ENCODE measurements around the gene HIVEP2. TPM values are rescaled to one million over a fixed set of nuclear protein-coding genes. Genes with fewer than 3 reads are reported as not detected.

HIVEP2 gene
- total and polyA plus RNA-seq, 2 donors from 2014 or later, result 2.4 to 26.0 TPM

DNA sequence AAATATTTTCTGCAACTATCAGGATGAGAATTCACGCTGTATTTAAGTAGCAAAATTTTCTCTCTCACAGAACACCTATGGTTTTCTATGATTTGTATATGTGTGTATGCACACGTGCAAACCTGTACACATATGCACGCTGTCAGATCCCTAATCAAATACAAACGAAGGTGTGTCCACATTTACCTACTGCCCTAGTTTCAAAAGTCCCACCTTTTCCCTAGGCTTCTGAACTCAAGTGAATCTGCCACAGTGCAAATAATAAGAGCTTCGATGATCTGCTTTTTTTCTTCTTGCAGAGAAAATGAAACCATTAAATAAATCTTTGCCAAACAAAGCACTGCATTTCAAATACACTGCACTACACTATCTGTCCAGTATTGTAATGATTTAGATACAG lies 6.5 kb downstream of the HIVEP2 start:
- no peak for DNase-seq
- intact Hi-C loops (cut with DNase I), result no loop called here
- H3K4me1 ChIP-seq (ENCODE audit: control insufficient read depth in 2 of 3, insufficient read depth in 2 of 3, low read depth in 1 of 3, low read length in 3 of 3), result peaks cover 0 to 12% (median 2%) of the 10 kb centered on the region in 3 donors
- H3K9me3 ChIP-seq (ENCODE audit: control insufficient read depth in 2 of 3, insufficient read depth in 1 of 3, low read length in 3 of 3), result no peaks in the 10 kb centered on the region
- no peak overlapping the region for H3K4me3 ChIP-seq (ENCODE audit: low read length in 3 of 3)
- H3K27ac ChIP-seq (ENCODE audit: low read depth in 2 of 2, low read length in 2 of 2), result no peak overlapping the region
- no peak overlapping the region for H3K9ac ChIP-seq (ENCODE audit: low read length in 3 of 3)
- FAIRE-seq, result no peak
- TF ChIP-seq CTCF (IDR thresholded peaks at IDR 0.05; ENCODE audit: borderline replicate concordance, extremely low read depth, insufficient read depth), result no peak
- no peaks in the 10 kb centered on the region for H3K27me3 ChIP-seq (ENCODE audit: control insufficient read depth, insufficient read depth, low read length)
- no peaks in the 10 kb centered on the region for H3K36me3 ChIP-seq (ENCODE audit: control insufficient read depth in 2 of 3, insufficient read depth in 3 of 3, low read length in 3 of 3)

GRCh38 chr6:142937986-142938385 lies 7.0 kb downstream of the HIVEP2 start:
- DNase-seq (no peak), FAIRE-seq (no peak)
- Histone ChIP-seq H3K4me1 (ENCODE audit: control insufficient read depth in 2 of 3, insufficient read depth in 2 of 3, low read depth in 1 of 3, low read length in 3 of 3) (peaks cover 0 to 6% (median 2%) of the 10 kb centered on the region in 3 donors), H3K36me3 (ENCODE audit: control insufficient read depth in 2 of 3, insufficient read depth in 3 of 3, low read length in 3 of 3) (no peaks in the 10 kb centered on the region), H3K27ac (ENCODE audit: low read depth in 2 of 2, low read length in 2 of 2) (no peak overlapping the region), H3K9me3 (ENCODE audit: control insufficient read depth in 2 of 3, insufficient read depth in 1 of 3, low read length in 3 of 3) (no peaks in the 10 kb centered on the region), H3K27me3 (ENCODE audit: control insufficient read depth, insufficient read depth, low read length) (no peaks in the 10 kb centered on the region), H3K4me3 (ENCODE audit: low read length in 3 of 3) (no peak overlapping the region), H3K9ac (ENCODE audit: low read length in 3 of 3) (no peak overlapping the region)
- TF ChIP-seq CTCF (IDR thresholded peaks at IDR 0.05; ENCODE audit: borderline replicate concordance, extremely low read depth, insufficient read depth), result no peak
- intact Hi-C loops (cut with DNase I), result no loop called here

- H3K9me3 ChIP-seq (ENCODE audit: control insufficient read depth in 2 of 3, insufficient read depth in 1 of 3, low read length in 3 of 3), result no peaks in the 10 kb centered on the region
- no peak overlapping the region for H3K9ac ChIP-seq (ENCODE audit: low read length in 3 of 3)
- no peak overlapping the region for H3K4me3 ChIP-seq (ENCODE audit: low read length in 3 of 3)
- DNase-seq, result peak in 4 of 5 donors; percentile 23 to 45 (median 38)
- H3K27me3 ChIP-seq (ENCODE audit: control insufficient read depth, insufficient read depth, low read length), result no peaks in the 10 kb centered on the region
- H3K4me1 ChIP-seq (ENCODE audit: control insufficient read depth in 2 of 3, insufficient read depth in 2 of 3, low read depth in 1 of 3, low read length in 3 of 3), result peaks cover 0 to 2% (median 0%) of the 10 kb centered on the region in 3 donors
- no peaks in the 10 kb centered on the region for H3K36me3 ChIP-seq (ENCODE audit: control insufficient read depth in 2 of 3, insufficient read depth in 3 of 3, low read length in 3 of 3)
- no peak overlapping the region for H3K27ac ChIP-seq (ENCODE audit: low read depth in 2 of 2, low read length in 2 of 2)
- TF ChIP-seq CTCF (IDR thresholded peaks at IDR 0.05; ENCODE audit: borderline replicate concordance, extremely low read depth, insufficient read depth), result no peak
- intact Hi-C loops (cut with DNase I), result no loop called here
- no peak for FAIRE-seq
Observed at GRCh38 chr6:142935553-142936517, 9.1 kb downstream of the HIVEP2 start.
